RWPE1 (cell line): Measurements from ENCODE around the gene NCOR2.

ENCODE experiments used
- CTCF ChIA-PET: fragments of 350-600 bp; sonication (Branson Sonifier 250); formaldehyde crosslinking; extraction: SDS; loops from one replicate; lab custom pipeline; 2021; lab: Yijun Ruan, JAX
- POLR2A ChIA-PET: fragments of 400-600 bp; formaldehyde crosslinking; extraction: SDS; loops from one replicate; lab custom pipeline; 2020; ENCODE audit warnings: antibody characterized with exemption; ENCODE audit not compliant: low non-redundant PET; lab: Yijun Ruan, JAX
- DNase-seq: peaks from one replicate; pipeline ENCODE4 v3.0.0; 2012; ENCODE audit warnings: low spot score
- H3K27ac ChIP-seq: fragments of 450-650 bp; 2 replicates; pipeline ENCODE4 v1.5.1; 2017
- CTCF ChIP-seq: fragments of 450-650 bp; conservative IDR thresholded peaks from 2 replicates; pipeline ENCODE4 v1.5.1; 2017; ENCODE audit warnings: low read depth, mild to moderate bottlenecking

Gene NCOR2

GRCh38 chr12:124593176-124593575, 25.8 kb upstream of the NCOR2 start:
- DNase-seq, result no peak
- TF ChIP-seq CTCF, result no peak
- CTCF ChIA-PET, result interaction anchor here (0.6 to 1.5 kb wide), 3 partner anchors 44 to 88 kb away, joined by 3 read pairs; no protein-coding TSS in a partner anchor
- peak overlapping the region; percentile 85 for H3K27ac ChIP-seq
- POLR2A ChIA-PET, result no interaction called here

GRCh38 chr12:124592481-124593160, 25.2 kb upstream of the NCOR2 start:
- TF ChIP-seq CTCF, result no peak
- H3K27ac ChIP-seq, result peak overlapping the region; percentile 85
- DNase-seq, result no peak
- ChIA-PET POLR2A (no interaction called here), CTCF (interaction anchor here (0.6 to 1.5 kb wide), 6 partner anchors 9 to 172 kb away, joined by 3 read pairs; no protein-coding TSS in a partner anchor)

DNA sequence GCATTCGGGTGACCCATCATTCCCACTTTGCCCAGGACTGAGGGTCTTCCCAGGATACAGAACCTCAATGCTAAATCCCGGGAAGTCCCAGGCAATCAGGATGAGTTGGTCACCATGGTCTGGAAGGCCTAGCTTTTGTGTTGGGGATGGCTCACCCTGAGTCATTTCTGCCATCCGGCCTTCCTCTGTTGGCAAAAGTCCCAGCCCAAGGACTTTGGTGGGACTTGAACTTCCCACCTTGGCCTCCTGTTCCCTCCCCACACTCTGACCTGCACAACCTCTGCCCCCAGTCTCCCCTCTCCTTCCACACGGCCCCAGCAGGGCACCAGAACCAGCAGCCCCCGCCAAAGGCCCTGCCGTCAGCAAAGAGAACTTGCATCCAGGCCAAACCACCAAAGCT, 24.6 kb upstream of the NCOR2 start:
- peak; percentile 75 for DNase-seq
- H3K27ac ChIP-seq, result peak overlapping the region; percentile 85
- no peak for TF ChIP-seq CTCF
- ChIA-PET CTCF (interaction anchor here (0.7 to 1.5 kb wide), 3 partner anchors 19 to 172 kb away, joined by 3 read pairs; no protein-coding TSS in a partner anchor), POLR2A (no interaction called here)

GRCh38 chr12:124590447-124590846, 23.0 kb upstream of the NCOR2 start:
- TF ChIP-seq CTCF, result no peak
- CTCF ChIA-PET, result no interaction called here

DNA sequence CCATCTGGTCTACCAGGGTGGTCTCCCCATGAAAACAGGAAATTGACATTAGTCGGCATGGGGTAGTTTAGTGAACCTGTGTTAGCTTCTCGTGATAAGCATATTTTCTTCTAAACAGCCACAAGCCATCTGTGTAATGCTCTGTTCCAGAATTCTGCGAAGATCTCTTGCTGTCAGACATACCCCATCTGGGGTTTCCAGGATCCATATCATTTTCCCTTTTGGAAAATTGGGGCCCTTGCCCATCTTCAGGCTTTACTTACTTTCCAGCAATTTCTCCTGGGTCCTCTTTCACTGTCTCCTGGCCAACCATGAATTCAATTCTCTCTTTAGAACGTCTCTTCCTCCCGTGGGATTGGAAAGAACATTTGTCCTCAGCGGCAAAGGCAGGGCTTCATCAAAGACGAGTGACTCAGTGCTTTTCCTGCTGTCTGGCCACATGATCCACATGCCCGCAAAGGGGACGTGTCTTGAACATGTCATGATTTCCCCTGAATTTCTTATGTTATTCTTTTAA, 21.4 kb upstream of the NCOR2 start:
- ChIA-PET CTCF (no interaction called here), POLR2A (no interaction called here)
- peak; percentile 83 for DNase-seq
- peak overlapping the region; percentile 80 for H3K27ac ChIP-seq
- TF ChIP-seq CTCF, result no peak

More at GRCh38 chr12:124590447-124590846, 23.0 kb upstream of the NCOR2 start:
- no peak overlapping the region for H3K27ac ChIP-seq
- POLR2A ChIA-PET, result no interaction called here
- no peak for DNase-seq

DNA sequence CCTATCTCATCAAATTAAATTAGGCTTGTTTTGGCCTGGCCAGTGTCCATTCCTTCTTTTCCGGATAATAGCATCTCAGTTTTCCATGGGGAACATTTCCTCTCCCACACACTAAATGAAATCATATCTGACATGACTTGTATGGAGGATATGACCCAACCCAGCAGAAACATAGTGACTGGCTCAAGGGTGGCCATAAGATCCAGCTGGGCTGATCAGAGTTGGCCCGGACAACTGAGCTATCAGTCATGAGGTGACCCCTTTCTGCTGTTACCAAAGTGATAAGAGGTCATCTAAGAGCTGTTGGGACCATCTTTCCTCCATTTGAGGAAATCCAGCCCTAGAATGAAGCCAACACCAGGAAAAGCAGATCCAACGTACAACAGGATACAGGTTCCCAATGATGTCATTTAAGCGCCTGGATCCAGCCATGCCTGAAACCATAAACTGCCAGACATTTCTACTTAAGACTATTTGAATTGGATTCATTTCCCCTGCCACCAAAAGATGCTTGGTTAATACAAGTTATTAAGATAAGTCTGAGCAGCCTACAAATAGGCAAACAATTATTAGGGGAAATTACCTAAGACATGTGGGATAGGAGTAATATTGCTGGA, 20.7 kb upstream of the NCOR2 start:
- ChIA-PET POLR2A (no interaction called here), CTCF (no interaction called here)
- no peak for DNase-seq
- no peak overlapping the region for H3K27ac ChIP-seq
- no peak for TF ChIP-seq CTCF
